HL-60 (cell line): ENCODE data around the gene UNC93A.

ENCODE experiments used
- GABPA ChIP-seq: IDR thresholded peaks from 2 replicates; pipeline ENCODE4 v1.6.1; 2012; ENCODE audit warnings: low read depth
- POLR2AphosphoS5 ChIP-seq: IDR thresholded peaks from 2 replicates; pipeline ENCODE4 v1.6.1; 2012; ENCODE audit warnings: low read depth
- SPI1 ChIP-seq: IDR thresholded peaks from 2 replicates; pipeline ENCODE4 v1.6.1; 2012; ENCODE audit warnings: low read depth, mild to moderate bottlenecking, borderline replicate concordance
- TF ChIP-seq, protein P1 (sequence below): IDR thresholded peaks from one replicate; pipeline ENCODE4 v1.5.1; 2011; ENCODE audit warnings: low read length, control low read depth, inconsistent platforms; ENCODE audit not compliant: insufficient read depth
- TF ChIP-seq, protein P2 (sequence below): IDR thresholded peaks from 2 replicates; pipeline ENCODE4 v1.6.1; 2012; ENCODE audit warnings: low read depth; ENCODE audit not compliant: insufficient replicate concordance

DNA sequence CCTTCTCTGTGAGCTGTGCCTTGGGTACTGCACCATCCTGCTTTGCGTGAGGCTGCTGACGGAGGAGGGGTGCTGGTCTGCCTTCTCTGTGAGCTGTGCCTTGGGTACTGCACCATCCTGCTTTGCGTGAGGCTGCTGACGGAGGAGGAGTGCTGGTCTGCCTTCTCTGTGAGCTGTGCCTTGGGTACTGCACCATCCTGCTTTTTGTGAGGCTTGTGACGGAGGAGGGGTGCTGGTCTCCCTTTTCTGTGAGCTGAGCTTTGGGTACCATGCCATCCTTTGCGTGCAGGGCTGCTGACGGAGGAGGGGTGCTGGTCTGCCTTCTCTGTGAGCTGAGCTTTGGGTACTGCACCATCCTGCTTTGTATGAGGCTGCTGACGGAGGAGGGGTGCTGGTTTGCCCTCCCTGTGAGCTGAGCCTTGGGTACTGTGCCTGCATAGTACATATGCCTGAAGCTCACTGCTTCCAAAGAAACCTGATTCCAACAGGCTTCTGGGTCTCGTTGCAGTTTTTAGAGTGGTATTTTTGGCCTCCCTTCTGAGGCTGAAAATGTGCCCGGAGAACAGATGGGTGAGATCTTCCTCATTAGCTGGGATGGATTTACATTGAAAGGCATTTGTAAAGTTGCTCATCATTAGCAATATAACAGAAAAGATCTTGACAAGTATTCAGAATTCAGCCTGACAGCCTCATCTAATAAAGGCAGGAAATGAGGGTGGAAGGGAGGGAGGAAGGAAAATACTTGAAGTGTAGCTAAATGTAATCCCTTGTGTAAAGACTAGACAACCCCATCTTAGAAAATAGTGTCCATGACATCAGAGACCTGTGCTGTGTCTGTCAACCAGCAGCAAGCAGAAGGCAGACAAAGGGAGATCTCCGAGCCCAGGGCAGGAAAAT is 46.8 kb upstream of the UNC93A start:
- TF ChIP-seq, protein P1, sequence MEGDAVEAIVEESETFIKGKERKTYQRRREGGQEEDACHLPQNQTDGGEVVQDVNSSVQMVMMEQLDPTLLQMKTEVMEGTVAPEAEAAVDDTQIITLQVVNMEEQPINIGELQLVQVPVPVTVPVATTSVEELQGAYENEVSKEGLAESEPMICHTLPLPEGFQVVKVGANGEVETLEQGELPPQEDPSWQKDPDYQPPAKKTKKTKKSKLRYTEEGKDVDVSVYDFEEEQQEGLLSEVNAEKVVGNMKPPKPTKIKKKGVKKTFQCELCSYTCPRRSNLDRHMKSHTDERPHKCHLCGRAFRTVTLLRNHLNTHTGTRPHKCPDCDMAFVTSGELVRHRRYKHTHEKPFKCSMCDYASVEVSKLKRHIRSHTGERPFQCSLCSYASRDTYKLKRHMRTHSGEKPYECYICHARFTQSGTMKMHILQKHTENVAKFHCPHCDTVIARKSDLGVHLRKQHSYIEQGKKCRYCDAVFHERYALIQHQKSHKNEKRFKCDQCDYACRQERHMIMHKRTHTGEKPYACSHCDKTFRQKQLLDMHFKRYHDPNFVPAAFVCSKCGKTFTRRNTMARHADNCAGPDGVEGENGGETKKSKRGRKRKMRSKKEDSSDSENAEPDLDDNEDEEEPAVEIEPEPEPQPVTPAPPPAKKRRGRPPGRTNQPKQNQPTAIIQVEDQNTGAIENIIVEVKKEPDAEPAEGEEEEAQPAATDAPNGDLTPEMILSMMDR: no peak
- TF ChIP-seq, protein P2, sequence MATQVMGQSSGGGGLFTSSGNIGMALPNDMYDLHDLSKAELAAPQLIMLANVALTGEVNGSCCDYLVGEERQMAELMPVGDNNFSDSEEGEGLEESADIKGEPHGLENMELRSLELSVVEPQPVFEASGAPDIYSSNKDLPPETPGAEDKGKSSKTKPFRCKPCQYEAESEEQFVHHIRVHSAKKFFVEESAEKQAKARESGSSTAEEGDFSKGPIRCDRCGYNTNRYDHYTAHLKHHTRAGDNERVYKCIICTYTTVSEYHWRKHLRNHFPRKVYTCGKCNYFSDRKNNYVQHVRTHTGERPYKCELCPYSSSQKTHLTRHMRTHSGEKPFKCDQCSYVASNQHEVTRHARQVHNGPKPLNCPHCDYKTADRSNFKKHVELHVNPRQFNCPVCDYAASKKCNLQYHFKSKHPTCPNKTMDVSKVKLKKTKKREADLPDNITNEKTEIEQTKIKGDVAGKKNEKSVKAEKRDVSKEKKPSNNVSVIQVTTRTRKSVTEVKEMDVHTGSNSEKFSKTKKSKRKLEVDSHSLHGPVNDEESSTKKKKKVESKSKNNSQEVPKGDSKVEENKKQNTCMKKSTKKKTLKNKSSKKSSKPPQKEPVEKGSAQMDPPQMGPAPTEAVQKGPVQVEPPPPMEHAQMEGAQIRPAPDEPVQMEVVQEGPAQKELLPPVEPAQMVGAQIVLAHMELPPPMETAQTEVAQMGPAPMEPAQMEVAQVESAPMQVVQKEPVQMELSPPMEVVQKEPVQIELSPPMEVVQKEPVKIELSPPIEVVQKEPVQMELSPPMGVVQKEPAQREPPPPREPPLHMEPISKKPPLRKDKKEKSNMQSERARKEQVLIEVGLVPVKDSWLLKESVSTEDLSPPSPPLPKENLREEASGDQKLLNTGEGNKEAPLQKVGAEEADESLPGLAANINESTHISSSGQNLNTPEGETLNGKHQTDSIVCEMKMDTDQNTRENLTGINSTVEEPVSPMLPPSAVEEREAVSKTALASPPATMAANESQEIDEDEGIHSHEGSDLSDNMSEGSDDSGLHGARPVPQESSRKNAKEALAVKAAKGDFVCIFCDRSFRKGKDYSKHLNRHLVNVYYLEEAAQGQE: no peak
- TF ChIP-seq SPI1 (no peak), POLR2AphosphoS5 (no peak), GABPA (no peak)
